Bronchial epithelial cell (primary cell): ENCODE measurements around the gene HDAC4. TPM values are rescaled to one million over a fixed set of nuclear protein-coding genes. Genes with fewer than 3 reads are reported as not detected.

ENCODE experiments used
- DNase-seq: peaks from one replicate; pipeline ENCODE4 v3.0.0-alpha.2; 2010; ENCODE audit warnings: low read depth
- FAIRE-seq: peaks from 2 replicates; lab custom pipeline; 2011; peaks lifted over from hg19 to GRCh38; lab: Jason Lieb, UNC
- H3K27me3 ChIP-seq: 2 replicates; pipeline ENCODE4 v1.5.1; 2011; ENCODE audit warnings: low read length; ENCODE audit not compliant: control insufficient read depth, insufficient read depth
- H3K36me3 ChIP-seq: 2 replicates; pipeline ENCODE4 v1.5.1; 2011; ENCODE audit warnings: low read length; ENCODE audit not compliant: control insufficient read depth, insufficient read depth
- H3K4me3 ChIP-seq: 2 replicates; pipeline ENCODE4 v1.5.1; 2011; ENCODE audit warnings: mild to moderate bottlenecking, low read depth, low read length, control low read depth
- CTCF ChIP-seq: IDR thresholded peaks from 2 replicates; pipeline ENCODE4 v1.5.1; 2011; ENCODE audit warnings: mild to moderate bottlenecking, moderate library complexity, low read length, control low read depth, inconsistent platforms; ENCODE audit not compliant: insufficient read depth, severe bottlenecking
- total RNA-seq: library from RNA; depleted of rRNA; stranded (reverse); fragments of >200 nt; gene quantifications from 2 replicates; pipeline ENCODE4 v1.2.1, GENCODE V29; 2014

The HDAC4 gene
- total RNA-seq, 1 donor from 2014 or later = 5.3 TPM

- H3K36me3 ChIP-seq = no peaks in the 10 kb centered on the region
- FAIRE-seq (no peak), DNase-seq (no peak)
- no peak for TF ChIP-seq CTCF
- H3K27me3 ChIP-seq = peaks cover 1% of the 10 kb centered on the region
- no peak overlapping the region for H3K4me3 ChIP-seq
Observed at GRCh38 chr2:239024226-239024625, 376.6 kb downstream of the HDAC4 start.

GRCh38 chr2:239022437-239023260 lies 378.2 kb downstream of the HDAC4 start:
- DNase-seq (no peak), FAIRE-seq (no peak)
- no peak for TF ChIP-seq CTCF
- Histone ChIP-seq H3K4me3 (no peak overlapping the region), H3K36me3 (no peaks in the 10 kb centered on the region), H3K27me3 (no peaks in the 10 kb centered on the region)

- DNase-seq (no peak), FAIRE-seq (no peak)
- no peak overlapping the region for H3K4me3 ChIP-seq
- H3K27me3 ChIP-seq = no peaks in the 10 kb centered on the region
- no peak for TF ChIP-seq CTCF
- H3K36me3 ChIP-seq = no peaks in the 10 kb centered on the region
Observed at GRCh38 chr2:239021651-239022436, 379.0 kb downstream of the HDAC4 start.

GRCh38 chr2:239021224-239021623 lies 379.6 kb downstream of the HDAC4 start:
- Histone ChIP-seq H3K27me3 (no peaks in the 10 kb centered on the region), H3K36me3 (no peaks in the 10 kb centered on the region), H3K4me3 (no peak overlapping the region)
- FAIRE-seq (no peak), DNase-seq (no peak)
- no peak for TF ChIP-seq CTCF

- DNase-seq (no peak), FAIRE-seq (no peak)
- H3K4me3 ChIP-seq = no peak overlapping the region
- no peaks in the 10 kb centered on the region for H3K36me3 ChIP-seq
- no peak for TF ChIP-seq CTCF
- no peaks in the 10 kb centered on the region for H3K27me3 ChIP-seq
Observed at GRCh38 chr2:239020541-239021041, 380.2 kb downstream of the HDAC4 start.
